K562 (cell line): ENCODE results near the gene FAM131C. TPM values are rescaled to one million over a fixed set of nuclear protein-coding genes. Genes with fewer than 3 reads are reported as not detected.

Source experiments
- ATAC-seq: fragments of 200-7000 bp; cut with Tn5 transposase; 3 replicates; pipeline ENCODE4 v1.9.1; 2020; ENCODE audit warnings: moderate library complexity
- BruUV-seq: library from RNA; stranded (reverse); fragments of 400-500 nt; replicated peaks from 2 replicates; lab custom pipeline; 2021; lab: Mats Ljungman, UMichigan
- CTCF ChIA-PET: fragments of 300-600 bp; formaldehyde crosslinking; extraction: SDS; loops from one replicate; lab custom pipeline; 2021; ENCODE audit warnings: low intra/inter-chr PET ratio; lab: Yijun Ruan, JAX
- POLR2A ChIA-PET: fragments of 300-600, 350-650 bp; sonication (Branson Sonifier 250); formaldehyde crosslinking; extraction: SDS; loops from one replicate; lab custom pipeline; 2021; ENCODE audit warnings: antibody characterized with exemption, inconsistent platforms; lab: Yijun Ruan, JAX
- DNase-seq, 4 experiments: peaks; one replicate each; pipeline versions ENCODE4 v3.0.0 to v3.0.0-alpha.2; 2011 to 2018; ENCODE audit warnings: low spot score in 3 of 4, mixed read lengths in 3 of 4; ENCODE audit errors: extremely low read depth in 1 of 4
- FAIRE-seq: peaks from 2 replicates; lab custom pipeline; 2011; peaks lifted over from hg19 to GRCh38; lab: Jason Lieb, UNC
- H2AFZ ChIP-seq: 2 replicates; pipeline ENCODE4 v1.6.0; 2011; ENCODE audit warnings: low read depth, low read length, control low read depth, inconsistent platforms
- H3K27ac ChIP-seq: fragments of 200-600 bp; 3 replicates; pipeline ENCODE4 v1.8.0; 2011; ENCODE audit warnings: low read depth, mild to moderate bottlenecking, control low read depth, inconsistent platforms, low read length, moderate library complexity, mixed read lengths; ENCODE audit errors: extremely low read depth
- H3K27me3 ChIP-seq, 2 experiments: fragments of 300-600 bp in 1 of 2; 2 replicates in 1 of 2; 3 replicates in 1 of 2; pipeline versions ENCODE4 v1.6.0 to v1.8.0; 2011; ENCODE audit warnings: inconsistent platforms in 2 of 2, low read length in 2 of 2, mild to moderate bottlenecking in 1 of 2, mixed read lengths in 1 of 2, moderate library complexity in 1 of 2; ENCODE audit not compliant: control insufficient read depth in 2 of 2, insufficient read depth in 2 of 2
- H3K36me3 ChIP-seq: fragments of 300-600 bp; 3 replicates; pipeline ENCODE4 v1.8.0; 2011; ENCODE audit warnings: mild to moderate bottlenecking, low read length, inconsistent platforms; ENCODE audit not compliant: control insufficient read depth, insufficient read depth
- H3K4me1 ChIP-seq, 2 experiments: fragments of 200-600 bp in 1 of 2; replicated peaks in 1 of 2; 2 replicates in 1 of 2; 3 replicates in 1 of 2; pipeline versions ENCODE4 v1.5.1 to v1.8.0; 2011; ENCODE audit warnings: inconsistent platforms in 2 of 2, low read length in 2 of 2, mild to moderate bottlenecking in 1 of 2, mixed read lengths in 1 of 2, moderate library complexity in 1 of 2; ENCODE audit not compliant: control insufficient read depth in 2 of 2, insufficient read depth in 2 of 2
- H3K4me2 ChIP-seq: 2 replicates; pipeline ENCODE4 v1.6.1; 2011; ENCODE audit warnings: low read length, control low read depth, inconsistent platforms, mixed read lengths; ENCODE audit not compliant: insufficient read depth
- H3K4me3 ChIP-seq: fragments of 200-600 bp; sonication (generic), shearing (Covaris generic); 2 replicates; pipeline ENCODE4 v1.5.1; 2016; ENCODE audit warnings: control low read depth, inconsistent platforms
- H3K79me2 ChIP-seq: fragments of 200-600 bp; 3 replicates; pipeline ENCODE4 v1.8.0; 2011; ENCODE audit warnings: low read length, inconsistent platforms; ENCODE audit not compliant: control insufficient read depth, insufficient read depth
- H3K9ac ChIP-seq, 2 experiments: 2 replicates each; pipeline versions ENCODE4 v1.6.0 to v1.6.1; 2011; ENCODE audit warnings: low read depth in 2 of 2, low read length in 2 of 2, control low read depth in 1 of 2, inconsistent platforms in 1 of 2, mild to moderate bottlenecking in 1 of 2, mixed read lengths in 1 of 2; ENCODE audit not compliant: insufficient read depth in 1 of 2
- H3K9me1 ChIP-seq: one replicate; pipeline ENCODE4 v1.6.0; 2011; ENCODE audit warnings: inconsistent platforms, mild to moderate bottlenecking, low read length, moderate library complexity; ENCODE audit not compliant: control insufficient read depth, insufficient read depth
- H3K9me3 ChIP-seq: replicated peaks from 2 replicates; pipeline ENCODE4 v1.5.1; 2011; ENCODE audit warnings: low read depth, low read length, inconsistent platforms; ENCODE audit not compliant: control insufficient read depth, insufficient read depth
- H4K20me1 ChIP-seq: replicated peaks from 2 replicates; pipeline ENCODE4 v1.6.1; 2011; ENCODE audit warnings: low read length, inconsistent platforms, mixed read lengths; ENCODE audit not compliant: control insufficient read depth, insufficient read depth
- ARNT ChIP-seq, 2 experiments: fragments of 450-650 bp; IDR thresholded peaks; 2 replicates each; pipeline ENCODE4 v1.6.1; 2016; ENCODE audit warnings: mild to moderate bottlenecking in 1 of 2
- ATF6 ChIP-seq: sonication (generic); formaldehyde crosslinking; IDR thresholded peaks from 2 replicates; pipeline ENCODE4 v1.4.0; 2020; ENCODE audit warnings: mild to moderate bottlenecking, missing genetic modification reagents
- ZBTB2 ChIP-seq: fragments of 450-650 bp; IDR thresholded peaks from 2 replicates; pipeline ENCODE4 v1.6.1; 2016; ENCODE audit warnings: antibody characterized with exemption
- ZNF592 ChIP-seq: fragments of 450-650 bp; IDR thresholded peaks from 2 replicates; pipeline ENCODE4 v1.6.1; 2017; ENCODE audit warnings: antibody characterized with exemption, mild to moderate bottlenecking
- WGBS: fragments of 100-300 bp; shearing (Covaris generic); methylation state at CpG from one replicate; pipeline ENCODE4 v1.1.6; 2016; ENCODE audit warnings: low coverage, mixed read lengths; ENCODE audit not compliant: insufficient coverage; ENCODE audit errors: missing lambda C conversion rate; 5-methylcytosine and 5-hydroxymethylcytosine counted together
- in situ Hi-C: fragments of 300-500 bp; cut with MboI; formaldehyde crosslinking; loops from 4 replicates; pipeline ENCODE4 v1.15.0; 2018; ENCODE audit warnings: inconsistent platforms, mixed read lengths
- intact Hi-C: fragments of 100-400 bp; cut with micrococcal nuclease; formaldehyde crosslinking; loops from 2 replicates; pipeline ENCODE4 v1.14.2; 2022
- polyA plus RNA-seq, 8 experiments: library from polyadenylated mRNA; depleted of rRNA in 4 of 8; stranded (reverse) in 5 of 8; unstranded in 3 of 8; fragments of >200 nt; fragmentation: Nextera tagmentation in 2 of 8; fragmentation: Illumina TruSeq in 1 of 8; extraction: Ambion mirVana in 2 of 8; extraction: Trizol in 1 of 8; gene quantifications; 2 replicates each; pipeline versions ENCODE4 v1.2.1 to v1.2.3, GENCODE V29; 2011 to 2014; ENCODE audit warnings: inconsistent platforms in 1 of 8, missing spikeins in 1 of 8
- total RNA-seq, 7 experiments: library from RNA; depleted of rRNA in 6 of 7; stranded (reverse); fragments of >200 nt in 6 of 7; fragmentation: Illumina TruSeq in 2 of 7; extraction: Trizol in 2 of 7; gene quantifications; 2 replicates each; pipeline versions ENCODE4 v1.2.1 to v1.2.3, GENCODE V29; 2011 to 2021; ENCODE audit warnings: low replicate concordance in 1 of 7

FAM131C gene
- total and polyA plus RNA-seq, 9 of the 15 experiments (the other 6 are each of a cell fraction or from before 2014, with no cell fraction given), result 0.10 to 0.29 (median 0.16) TPM; not detected in 6

- no peak for TF ChIP-seq ATF6 (CRISPR knock-in tag)
- TF ChIP-seq, all 486 proteins: peak for 14
Observed at GRCh38 chr1:16051039-16051438, 22.4 kb downstream of the FAM131C start (continued).

GRCh38 chr1:16050328-16050727 is 23.1 kb downstream of the FAM131C start:
- no peaks in the 10 kb centered on the region for H3K36me3 ChIP-seq
- ChIA-PET CTCF (interaction anchor here (0.6 kb wide), 1 partner anchor 41 kb away, joined by 3 read pairs; no protein-coding TSS in a partner anchor), POLR2A (interaction anchor here (0.5 to 0.6 kb wide), 3 partner anchors 9 to 62 kb away, joined by 3 to 8 read pairs (median 3); no protein-coding TSS in a partner anchor)
- no peak overlapping the region for H3K4me3 ChIP-seq
- H3K4me2 ChIP-seq, result no peak overlapping the region
- no TSS peak for BruUV-seq
- FAIRE-seq, result no peak
- TF ChIP-seq ZBTB2 (peak; percentile 31; the same call in 1 of the 2 replicates), ZNF592 (no peak), ARNT (IDR thresholded peaks at IDR 0.05) (no peak)
- no peaks in the 10 kb centered on the region for H3K9me3 ChIP-seq
- H3K9ac ChIP-seq, result peak overlapping the region in 1 of 2 experiments; percentile 15; a peak in 1 of 4 replicates
- in situ Hi-C loops (no loop called here), intact Hi-C loops (no loop called here)
- DNase-seq, result no peak
- H3K27ac ChIP-seq, result no peak overlapping the region
- H3K79me2 ChIP-seq, result no peaks in the 10 kb centered on the region
- no peak for ATAC-seq
- H4K20me1 ChIP-seq, result no peaks in the 10 kb centered on the region
- no peak overlapping the region for H2AFZ ChIP-seq
- no peaks in the 10 kb centered on the region for H3K27me3 ChIP-seq
- H3K9me1 ChIP-seq, result no peaks in the 10 kb centered on the region
- peaks cover 31 to 65% of the 10 kb centered on the region in 2 experiments; a peak in 4 of 5 replicates for H3K4me1 ChIP-seq
- 59% methylated on average over 7 of the region's 7 CpGs for WGBS
